DLD1 (cell line): ENCODE measurements around the gene ATM.
"Not testable (repeated sequence)": the region's sequence is repeated elsewhere in the genome, so short reads cannot be mapped to it uniquely, and the experiment has no call there.

ENCODE experiments used
- in situ Hi-C: cut with HindIII; loops from 2 replicates; pipeline ENCODE4 v1.10.0; 2017; ENCODE audit warnings: low sequenced_read_pairs

ATM gene

GRCh38 chr11:108346451-108346850, 123.6 kb downstream of the ATM start:
- in situ Hi-C loops: no loop called here

- in situ Hi-C loops: no loop called here
Measured at GRCh38 chr11:108351468-108351867, 128.6 kb downstream of the ATM start.

DNA sequence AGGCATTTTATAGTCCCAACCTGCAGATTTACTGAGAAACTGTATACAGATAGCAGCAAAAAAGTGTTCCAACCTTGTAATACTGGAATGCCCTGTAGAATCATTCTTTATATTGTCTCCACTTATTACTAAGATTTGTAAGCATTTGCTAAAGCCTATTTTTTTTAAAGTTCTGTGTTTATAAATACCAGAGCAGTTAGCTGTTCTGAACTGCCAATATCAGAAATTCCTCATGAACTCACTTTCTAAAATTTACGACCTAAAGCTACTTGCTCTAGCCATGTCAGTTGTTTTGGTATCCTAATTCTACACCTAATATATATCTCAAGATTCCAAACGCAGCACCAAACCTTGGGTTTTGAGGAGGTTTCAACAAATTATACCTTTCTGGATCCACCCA, 141.3 kb downstream of the ATM start:
- in situ Hi-C loops: no loop called here

- in situ Hi-C loops: no loop called here
Measured at GRCh38 chr11:108368134-108368533, 145.3 kb downstream of the ATM start.

DNA sequence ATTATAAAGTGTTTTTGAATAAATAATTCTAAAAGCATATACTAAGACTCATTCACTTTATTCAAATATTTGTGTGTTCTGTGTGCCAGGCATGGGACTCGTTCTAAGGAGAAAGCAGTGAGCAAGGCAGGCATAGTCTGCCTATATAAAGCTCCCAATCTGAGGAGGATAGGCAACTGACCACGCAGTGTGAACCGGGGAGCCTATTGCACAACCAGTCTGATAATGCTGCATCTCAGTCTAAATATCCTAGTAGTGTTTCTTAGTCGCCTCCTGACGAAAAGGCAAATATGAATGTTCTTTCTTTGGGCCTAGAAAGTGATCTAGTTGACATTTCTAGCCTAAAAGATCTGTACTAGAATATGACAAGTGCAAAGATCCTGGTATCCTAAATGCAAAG, 146.2 kb downstream of the ATM start:
- in situ Hi-C loops: no loop called here

DNA sequence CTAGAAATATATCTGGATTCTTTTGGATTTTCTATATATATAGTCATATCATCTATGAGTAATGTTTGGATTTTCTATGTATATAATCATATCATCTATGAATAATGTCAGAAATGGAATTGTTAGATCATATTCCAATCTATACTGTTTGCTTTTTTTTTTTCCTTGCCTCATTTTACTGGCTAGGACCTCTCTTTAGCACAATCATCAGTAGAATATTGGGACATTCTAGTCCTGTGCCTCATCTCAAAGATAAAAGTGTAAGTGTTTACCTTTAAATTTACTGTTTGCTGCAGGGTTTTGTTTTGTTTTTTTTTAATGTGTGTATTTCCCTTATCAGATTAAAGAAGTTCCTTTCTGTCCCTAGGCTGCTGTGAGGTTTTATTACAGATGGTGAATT, 147.4 kb downstream of the ATM start:
- in situ Hi-C loops: no loop called here

GRCh38 chr11:108370990-108371389, 148.1 kb downstream of the ATM start:
- in situ Hi-C loops: no loop called here

- in situ Hi-C loops: not testable (repeated sequence)
Measured at GRCh38 chr11:108373505-108373904, 150.6 kb downstream of the ATM start.

- in situ Hi-C loops: no loop called here
Measured at GRCh38 chr11:108388576-108388975, 165.7 kb downstream of the ATM start.

- in situ Hi-C loops: no loop called here
Measured at GRCh38 chr11:108392353-108392752, 169.5 kb downstream of the ATM start.

DNA sequence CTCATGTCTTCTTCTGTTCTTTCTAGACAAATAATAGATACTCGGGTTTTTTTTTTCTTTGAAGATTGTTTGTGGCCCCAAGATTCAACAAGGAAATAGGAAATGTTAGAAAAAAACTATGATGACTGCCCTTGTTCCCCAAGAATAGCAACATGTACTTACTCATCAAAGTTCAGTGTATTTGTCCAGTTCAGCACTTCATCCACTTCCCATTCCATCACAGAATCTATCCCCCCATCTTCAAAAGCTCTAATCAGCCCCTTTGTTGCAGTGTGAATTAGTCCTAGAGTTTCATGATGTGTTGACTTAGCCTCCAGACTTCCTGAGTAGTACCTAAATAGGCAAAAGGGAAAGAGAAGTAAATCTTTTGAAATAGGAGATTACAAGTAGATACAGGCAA, 170.2 kb downstream of the ATM start:
- in situ Hi-C loops: no loop called here

- in situ Hi-C loops: no loop called here
Measured at GRCh38 chr11:108394744-108395284, 171.9 kb downstream of the ATM start.

DNA sequence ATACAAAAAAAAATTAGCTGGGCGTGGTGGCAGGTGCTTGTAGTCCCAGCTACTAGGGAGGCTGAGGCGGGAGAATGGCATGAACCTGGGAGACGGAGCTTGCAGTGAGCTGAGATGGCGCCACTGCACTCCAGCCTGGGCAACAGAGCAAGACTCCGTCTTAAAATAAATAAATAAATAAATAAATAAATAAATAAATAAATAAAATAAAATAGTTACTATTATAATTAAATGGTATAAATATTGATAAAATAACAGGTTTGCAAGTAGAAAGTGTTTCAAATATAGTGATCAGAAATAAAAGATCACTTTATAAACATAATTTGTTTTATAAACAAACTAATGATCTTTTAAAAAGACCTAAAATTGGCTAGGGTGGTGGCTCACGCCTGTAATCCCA, 173.8 kb downstream of the ATM start:
- in situ Hi-C loops: not testable (repeated sequence)

DNA sequence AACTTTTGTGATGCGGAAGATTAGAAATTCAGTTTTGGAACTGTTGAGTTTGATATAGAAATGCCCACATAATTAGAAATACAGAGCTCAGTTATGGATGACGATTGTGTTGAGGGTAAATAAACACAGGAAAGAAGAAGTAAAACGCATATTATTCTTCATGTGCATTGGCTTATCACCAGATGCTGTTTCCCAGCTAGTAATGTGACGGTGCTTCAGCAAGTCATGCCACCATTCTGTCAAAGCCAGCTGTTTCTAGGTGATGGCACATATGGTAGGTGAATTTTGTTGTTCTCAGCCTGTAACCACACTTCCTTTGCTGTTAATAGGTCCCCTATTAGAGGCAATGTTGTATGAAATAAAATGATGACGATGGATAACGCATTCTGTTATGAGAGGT, 175.6 kb downstream of the ATM start:
- in situ Hi-C loops: no loop called here

GRCh38 chr11:108402241-108402640, 179.4 kb downstream of the ATM start:
- in situ Hi-C loops: no loop called here

GRCh38 chr11:108403052-108403451, 180.2 kb downstream of the ATM start:
- in situ Hi-C loops: no loop called here

DNA sequence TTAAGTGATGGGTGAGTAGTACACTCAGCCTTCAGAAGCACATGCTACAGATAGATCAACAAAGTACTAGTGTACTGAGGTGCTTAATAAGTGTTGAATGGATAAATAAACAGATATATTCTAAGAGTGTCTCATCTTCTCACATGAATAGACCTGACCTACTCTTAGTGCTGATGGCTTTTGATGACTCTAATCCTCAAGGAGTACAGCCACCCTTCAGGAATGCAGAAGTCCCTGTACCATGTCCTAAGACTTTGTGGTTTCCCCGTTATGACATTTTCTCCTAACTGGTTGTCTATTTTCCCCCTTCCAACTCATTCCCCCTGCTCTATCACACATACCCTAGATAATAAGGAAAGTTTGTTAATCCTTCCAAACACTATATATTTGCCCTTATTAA, 182.8 kb downstream of the ATM start:
- in situ Hi-C loops: no loop called here

DNA sequence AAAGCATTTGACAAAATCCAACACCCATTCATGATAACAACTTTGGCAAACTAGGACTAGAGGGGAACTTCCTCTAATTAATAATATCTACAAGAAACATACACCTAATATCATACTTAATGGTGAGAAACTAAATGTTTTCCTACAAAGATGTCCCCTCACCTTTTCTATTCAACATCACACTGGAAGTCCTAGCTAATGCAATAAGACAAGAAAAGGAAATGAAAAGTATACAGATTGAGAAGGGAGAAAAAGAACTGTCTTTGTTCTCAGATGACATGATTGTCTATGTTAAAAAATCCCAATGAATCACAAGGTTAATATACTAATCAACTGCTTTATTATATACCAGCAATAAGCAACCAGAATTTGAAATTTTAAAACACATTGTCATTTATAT, 192.1 kb downstream of the ATM start:
- in situ Hi-C loops: no loop called here

GRCh38 chr11:108417551-108417950, 194.7 kb downstream of the ATM start:
- in situ Hi-C loops: not testable (repeated sequence)
